Right ventricle myocardium inferior (tissue), 1 donor: ENCODE measurements around the gene GANC. TPM values are rescaled to one million over a fixed set of nuclear protein-coding genes. Genes with fewer than 3 reads are reported as not detected.

Experiments used
- ATAC-seq: fragments of 200-7000 bp; cut with Tn5 transposase; one replicate; pipeline ENCODE4 v1.9.1; 2020; ENCODE audit warnings: mild to moderate bottlenecking, moderate library complexity
- DNase-seq: peaks from one replicate; pipeline ENCODE4 v3.0.0; 2021; ENCODE audit errors: missing footprints
- intact Hi-C: fragments of 100-400 bp; cut with DNase I; formaldehyde crosslinking; loops from one replicate; pipeline ENCODE4 v1.11.0; 2022
- total RNA-seq: library from RNA; stranded (reverse); fragmentation: NEBNext Ultra II Directional; extraction: Animal tissue kit (Norgen Biotek cat#: 25700); gene quantifications from one replicate; pipeline ENCODE4 v1.2.1, GENCODE V29; 2021
- donor health status: DM: no; HTN: yes; CAD: no; lungs with severe emphysema.

Gene GANC
- total RNA-seq, 1 donor from 2014 or later = 16.3 TPM

- DNase-seq = no peak
- intact Hi-C loops = no loop called here
- ATAC-seq = no peak
Measured at GRCh38 chr15:42401544-42402454, 128.8 kb downstream of the GANC start.

GRCh38 chr15:42402455-42403205, 129.6 kb downstream of the GANC start:
- ATAC-seq = no peak
- intact Hi-C loops = no loop called here
- DNase-seq = no peak

GRCh38 chr15:42403389-42403788, 130.4 kb downstream of the GANC start:
- ATAC-seq = no peak
- intact Hi-C loops = no loop called here
- DNase-seq = no peak

- ATAC-seq (no peak), DNase-seq (no peak)
- intact Hi-C loops = no loop called here
Measured at GRCh38 chr15:42404461-42405235, 131.6 kb downstream of the GANC start.

GRCh38 chr15:42405863-42406482, 133.0 kb downstream of the GANC start:
- intact Hi-C loops = no loop called here
- DNase-seq (no peak), ATAC-seq (no peak)

Other genes with a start within 250 kb of the GANC start
- gene PLA2G4D, start 178.6 kb upstream of the GANC start, total RNA-seq = not detected
- 3.5 TPM for gene PLA2G4F, start 116.6 kb upstream of the GANC start, total RNA-seq
- gene VPS39, start 64.9 kb upstream of the GANC start, total RNA-seq = 43.0 TPM
- 19.0 TPM for gene TMEM87A, start 232 bp downstream of the GANC start, total RNA-seq
- gene CAPN3, start 86.3 kb downstream of the GANC start, total RNA-seq = 3.4 TPM
- gene ZNF106, start 217.9 kb downstream of the GANC start, total RNA-seq = 457 TPM
- gene SNAP23, start 222.4 kb downstream of the GANC start, total RNA-seq = 23.5 TPM